WERI-Rb-1 (cell line): ENCODE results near the gene CBFA2T3.

ENCODE experiments used
- DNase-seq: peaks from one replicate; pipeline ENCODE4 v3.0.0-alpha.2; 2020
- H3K27ac ChIP-seq: fragments of 250-450 bp; sonication (Bioruptor Pico); 2 replicates; pipeline ENCODE4 v1.5.1; 2020; ENCODE audit warnings: mild to moderate bottlenecking, moderate library complexity
- H3K27me3 ChIP-seq: fragments of 250-450 bp; sonication (Bioruptor Pico); 2 replicates; pipeline ENCODE4 v1.5.1; 2021; ENCODE audit warnings: mild to moderate bottlenecking, low read depth, moderate library complexity; ENCODE audit not compliant: insufficient read depth, severe bottlenecking
- H3K36me3 ChIP-seq: fragments of 250-450 bp; sonication (Bioruptor Pico); 2 replicates; pipeline ENCODE4 v1.5.1; 2020; ENCODE audit warnings: mild to moderate bottlenecking, moderate library complexity
- H3K4me3 ChIP-seq: 2 replicates; pipeline ENCODE4 v1.5.1; 2011; ENCODE audit warnings: low read depth, mild to moderate bottlenecking, control low read depth, low read length
- H3K9me3 ChIP-seq: fragments of 250-450 bp; sonication (Bioruptor Pico); 2 replicates; pipeline ENCODE4 v1.5.1; 2021; ENCODE audit warnings: mild to moderate bottlenecking, moderate library complexity; ENCODE audit not compliant: severe bottlenecking
- TF ChIP-seq, protein P1 (sequence below): IDR thresholded peaks from 2 replicates; pipeline ENCODE4 v1.5.1; 2011; ENCODE audit warnings: low read depth, mild to moderate bottlenecking, control low read depth, inconsistent platforms, low read length

CBFA2T3 gene

DNA sequence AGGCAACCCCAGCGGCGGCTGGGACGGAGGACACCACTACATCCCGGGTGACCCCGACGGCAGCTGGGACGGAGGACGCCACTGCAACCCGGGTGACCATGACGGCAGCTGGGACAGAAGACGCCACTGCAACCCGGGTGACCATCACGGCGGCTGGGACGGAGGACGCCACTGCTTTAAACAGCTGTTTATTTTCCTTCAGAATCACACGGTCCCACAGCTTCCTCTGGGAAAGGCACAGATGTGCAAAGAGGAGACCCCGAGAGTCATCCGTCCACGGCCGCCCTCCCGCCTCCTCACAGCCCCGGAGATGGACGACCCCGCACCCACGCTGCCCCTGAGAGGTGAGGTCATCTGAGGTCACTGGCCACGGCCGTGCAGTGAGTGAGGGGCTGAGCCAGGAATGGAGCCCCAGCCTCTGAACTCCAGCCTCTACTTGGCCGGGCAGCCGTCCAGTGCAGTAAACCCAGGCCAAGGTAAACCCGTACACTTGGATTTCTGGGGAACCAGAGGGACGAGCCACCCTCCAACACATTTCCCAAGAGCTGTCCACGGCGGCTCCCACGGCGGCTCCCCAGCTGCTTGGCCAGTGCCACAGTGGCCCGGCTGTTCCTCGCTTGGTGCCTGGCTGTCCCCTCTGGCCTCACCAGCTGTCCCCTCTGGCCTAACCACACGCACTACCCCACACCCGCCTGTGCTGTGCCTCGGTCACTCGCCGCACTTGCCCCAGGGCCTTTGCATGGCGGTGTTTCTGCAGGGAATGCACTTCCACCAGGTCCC is 67.4 kb downstream of the CBFA2T3 start:
- Histone ChIP-seq H3K36me3 (no peaks in the 10 kb centered on the region), H3K27me3 (no peaks in the 10 kb centered on the region), H3K4me3 (no peak overlapping the region), H3K27ac (no peak overlapping the region), H3K9me3 (no peaks in the 10 kb centered on the region)
- TF ChIP-seq, protein P1, sequence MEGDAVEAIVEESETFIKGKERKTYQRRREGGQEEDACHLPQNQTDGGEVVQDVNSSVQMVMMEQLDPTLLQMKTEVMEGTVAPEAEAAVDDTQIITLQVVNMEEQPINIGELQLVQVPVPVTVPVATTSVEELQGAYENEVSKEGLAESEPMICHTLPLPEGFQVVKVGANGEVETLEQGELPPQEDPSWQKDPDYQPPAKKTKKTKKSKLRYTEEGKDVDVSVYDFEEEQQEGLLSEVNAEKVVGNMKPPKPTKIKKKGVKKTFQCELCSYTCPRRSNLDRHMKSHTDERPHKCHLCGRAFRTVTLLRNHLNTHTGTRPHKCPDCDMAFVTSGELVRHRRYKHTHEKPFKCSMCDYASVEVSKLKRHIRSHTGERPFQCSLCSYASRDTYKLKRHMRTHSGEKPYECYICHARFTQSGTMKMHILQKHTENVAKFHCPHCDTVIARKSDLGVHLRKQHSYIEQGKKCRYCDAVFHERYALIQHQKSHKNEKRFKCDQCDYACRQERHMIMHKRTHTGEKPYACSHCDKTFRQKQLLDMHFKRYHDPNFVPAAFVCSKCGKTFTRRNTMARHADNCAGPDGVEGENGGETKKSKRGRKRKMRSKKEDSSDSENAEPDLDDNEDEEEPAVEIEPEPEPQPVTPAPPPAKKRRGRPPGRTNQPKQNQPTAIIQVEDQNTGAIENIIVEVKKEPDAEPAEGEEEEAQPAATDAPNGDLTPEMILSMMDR, result no peak
- no peak for DNase-seq

DNA sequence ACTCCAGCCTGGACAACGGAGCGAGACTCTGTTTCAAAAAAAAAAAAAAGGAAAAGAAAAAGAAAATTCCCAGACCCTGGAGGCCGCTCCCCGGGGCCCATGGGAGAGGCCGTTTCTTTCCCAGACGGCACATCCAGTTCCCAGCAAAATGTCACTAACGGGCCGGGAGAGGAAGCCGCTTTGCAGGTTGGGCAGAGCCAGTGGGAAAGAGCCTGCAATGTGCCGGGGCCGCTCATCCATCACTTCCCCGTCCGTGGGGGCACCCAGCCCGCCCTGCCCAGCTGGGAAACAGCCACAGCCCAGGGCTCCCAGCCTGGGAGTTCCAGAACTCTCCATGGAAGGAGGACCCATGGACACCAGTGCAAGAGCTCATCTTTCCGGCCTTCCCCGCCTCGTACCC is 68.7 kb downstream of the CBFA2T3 start:
- no peak for DNase-seq
- Histone ChIP-seq H3K36me3 (no peaks in the 10 kb centered on the region), H3K27me3 (no peaks in the 10 kb centered on the region), H3K27ac (no peak overlapping the region), H3K4me3 (no peak overlapping the region), H3K9me3 (no peaks in the 10 kb centered on the region)
- TF ChIP-seq, protein P1, result no peak

DNA sequence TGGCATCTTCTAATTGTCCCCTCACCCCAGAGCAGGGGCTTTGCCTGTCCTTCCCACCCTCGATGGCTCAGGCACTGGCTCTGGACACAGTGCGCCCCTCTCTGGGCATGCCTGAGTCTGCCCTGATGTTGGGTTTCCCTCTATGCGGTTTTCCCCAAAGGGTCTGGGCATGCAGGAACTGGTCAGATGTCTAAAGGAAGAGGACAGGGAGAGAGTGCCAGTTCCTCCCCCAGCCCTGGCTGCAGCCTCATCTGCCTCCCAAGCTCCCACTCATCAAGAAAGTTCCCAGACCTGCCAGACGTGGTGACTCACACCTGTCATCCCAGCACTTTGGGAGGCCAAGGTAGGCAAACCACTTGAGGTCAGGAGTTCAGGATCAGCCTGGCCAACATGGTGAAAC is 69.2 kb downstream of the CBFA2T3 start:
- no peaks in the 10 kb centered on the region for H3K36me3 ChIP-seq
- H3K4me3 ChIP-seq, result no peak overlapping the region
- H3K27ac ChIP-seq, result no peak overlapping the region
- no peak for DNase-seq
- H3K27me3 ChIP-seq, result no peaks in the 10 kb centered on the region
- TF ChIP-seq, protein P1, result no peak
- no peaks in the 10 kb centered on the region for H3K9me3 ChIP-seq

DNA sequence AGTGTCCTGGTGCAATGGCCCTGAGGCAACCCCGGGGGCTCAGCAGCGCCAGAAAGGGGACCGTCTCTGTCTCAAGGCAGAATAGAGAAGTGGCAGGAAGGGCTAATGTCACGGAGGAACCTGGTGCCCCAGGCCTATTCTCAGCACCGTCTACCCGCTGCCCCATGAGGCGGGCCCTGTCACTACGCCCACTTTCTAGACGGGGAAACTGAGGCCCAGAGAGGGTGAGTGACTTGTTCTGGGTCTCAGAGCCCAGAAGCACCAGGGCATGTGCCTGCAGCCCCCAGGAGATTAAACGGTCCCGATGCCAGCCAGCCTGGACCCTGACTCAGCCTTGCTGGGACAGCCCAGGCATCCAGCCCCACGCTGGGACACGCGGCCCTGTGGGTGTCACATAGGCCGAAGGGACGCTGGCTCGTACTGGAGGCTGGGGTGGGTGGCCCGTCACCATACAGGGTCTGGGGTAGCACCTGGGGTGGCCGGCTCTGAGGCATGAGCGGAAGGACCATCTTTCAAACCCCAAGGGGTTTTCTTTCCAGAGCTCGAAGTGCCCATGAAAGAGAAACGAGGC is 70.4 kb downstream of the CBFA2T3 start:
- H3K27ac ChIP-seq, result no peak overlapping the region
- H3K9me3 ChIP-seq, result no peaks in the 10 kb centered on the region
- no peak overlapping the region for H3K4me3 ChIP-seq
- H3K27me3 ChIP-seq, result no peaks in the 10 kb centered on the region
- TF ChIP-seq, protein P1, result no peak
- H3K36me3 ChIP-seq, result no peaks in the 10 kb centered on the region
- no peak for DNase-seq

DNA sequence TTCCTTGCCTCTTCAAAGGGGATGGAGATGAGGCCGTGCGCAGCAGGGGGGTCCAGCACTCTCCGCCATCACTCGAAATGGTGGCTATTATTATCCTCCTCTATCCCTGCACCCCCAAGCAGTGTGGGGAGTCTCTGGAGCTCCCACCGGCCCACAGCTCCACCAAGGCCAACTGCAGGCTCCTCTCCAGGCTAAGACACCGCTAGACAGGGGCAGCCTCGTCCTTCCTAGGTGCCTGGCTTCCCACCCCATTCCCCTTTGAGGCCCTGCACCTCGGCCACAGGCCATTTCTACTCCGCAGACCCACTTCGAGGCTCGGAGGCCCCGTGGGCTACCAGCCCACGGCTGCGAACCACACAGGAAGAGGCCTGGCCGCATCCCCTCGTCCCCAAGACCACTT is 71.0 kb downstream of the CBFA2T3 start:
- Histone ChIP-seq H3K27ac (no peak overlapping the region), H3K9me3 (no peaks in the 10 kb centered on the region), H3K27me3 (no peaks in the 10 kb centered on the region), H3K4me3 (no peak overlapping the region), H3K36me3 (no peaks in the 10 kb centered on the region)
- TF ChIP-seq, protein P1, result no peak
- DNase-seq, result no peak
